ENCODE data around the gene RNF212B. TPM values are rescaled to one million over a fixed set of nuclear protein-coding genes. Genes with fewer than 3 reads are reported as not detected.
"Not testable (repeated sequence)": the region's sequence is repeated elsewhere in the genome, so short reads cannot be mapped to it uniquely, and the experiment has no call there.

The RNF212B gene
- total and polyA plus RNA-seq, 2 experiments from 2014 or later = not detected

DNA sequence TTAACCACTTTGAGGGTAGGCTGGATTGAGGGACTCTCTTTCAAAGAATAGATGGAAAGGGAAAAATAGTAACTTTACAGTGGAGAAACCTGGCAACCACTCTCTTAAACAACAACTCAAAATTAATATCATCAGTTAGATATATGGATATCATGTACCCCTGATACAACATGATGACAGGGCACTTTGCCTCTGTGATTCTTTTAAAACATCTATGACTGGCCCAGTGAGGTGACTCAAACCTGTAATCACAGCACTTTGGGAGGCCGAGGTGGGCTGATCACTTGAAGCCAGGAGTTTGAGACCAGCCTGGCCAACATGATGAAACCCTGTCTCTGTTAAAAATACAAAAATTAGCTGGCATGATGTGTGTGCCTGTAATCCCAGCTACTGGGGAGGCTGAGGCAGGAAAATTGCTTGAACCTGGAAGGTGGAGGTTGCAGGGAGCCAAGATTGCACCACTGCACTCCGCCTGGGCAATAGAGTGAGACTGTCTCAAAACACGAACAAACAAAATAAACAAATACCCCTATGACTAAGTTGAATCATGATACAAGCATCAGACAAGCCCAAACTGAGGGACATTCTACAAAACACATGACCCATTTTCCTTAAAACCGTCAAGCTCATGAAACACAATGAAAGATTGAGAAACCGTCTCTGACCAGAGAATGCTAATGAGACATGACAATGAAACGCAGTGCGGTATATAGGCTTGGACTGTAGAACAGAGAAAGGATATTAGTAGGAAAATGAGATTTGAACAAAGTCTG, 27.9 kb upstream of the RNF212B start:
- H3K9me3 ChIP-seq (ENCODE audit: low read depth) = no peaks in the 10 kb centered on the region
- H3K4me1 ChIP-seq (ENCODE audit: insufficient read depth) = no peaks in the 10 kb centered on the region
- no peaks in the 10 kb centered on the region for H4K20me1 ChIP-seq (ENCODE audit: insufficient read depth)
- no peaks in the 10 kb centered on the region for H3K9me2 ChIP-seq (ENCODE audit: insufficient read depth)
- TF ChIP-seq EZH2phosphoT487 (IDR thresholded peaks at IDR 0.05; ENCODE audit: insufficient read depth, low read depth) = no peak
- no peak for TF ChIP-seq EZH2 (IDR thresholded peaks at IDR 0.05; ENCODE audit: insufficient read depth, poor library complexity, severe bottlenecking)
- H3K36me3 ChIP-seq (ENCODE audit: low read depth) = no peaks in the 10 kb centered on the region
- H3K79me2 ChIP-seq (ENCODE audit: insufficient read depth) = no peaks in the 10 kb centered on the region
- no peak for DNase-seq
- H3K4me2 ChIP-seq (ENCODE audit: unreplicated experiment) = no peak overlapping the region
- no peak overlapping the region for H3K9ac ChIP-seq
- no peaks in the 10 kb centered on the region for H3F3A ChIP-seq (ENCODE audit: insufficient read depth)
- peaks cover 14% of the 10 kb centered on the region; the same call in 1 of the 2 replicates for H3K27me3 ChIP-seq (replicated peaks; ENCODE audit: insufficient read depth)
- no peak overlapping the region for H2AFZ ChIP-seq
- H3K4me3 ChIP-seq = no peak overlapping the region
- in situ Hi-C loops (cut with MboI) = no loop called here
- WGBS, 2 experiments (ENCODE audit: low coverage in 1 of 2, low lambda C conversion rate in 2 of 2, missing lambda C conversion rate in 2 of 2) = 82 to 86% methylated on average over 7 of the region's 7 CpGs
- H3K27ac ChIP-seq = no peak overlapping the region

DNA sequence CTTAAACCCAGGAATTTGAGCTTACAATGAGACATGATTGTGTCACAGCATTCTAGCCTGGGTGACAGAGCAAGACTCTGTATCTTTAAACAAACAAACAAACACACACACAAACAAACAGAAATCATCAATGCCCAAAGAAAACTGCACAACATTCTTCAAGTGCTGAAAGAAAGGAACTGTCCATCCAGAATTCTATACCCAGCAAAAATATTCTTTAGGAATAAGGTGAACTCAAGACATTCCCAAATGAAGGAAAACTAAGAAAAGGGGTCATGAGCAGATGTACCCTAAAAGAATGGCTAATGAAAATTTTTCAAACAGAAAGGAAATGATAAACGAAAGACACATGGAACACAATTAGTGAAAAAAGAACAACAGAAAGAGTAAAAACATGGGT, 22.3 kb upstream of the RNF212B start:
- Histone ChIP-seq H3K4me2 (ENCODE audit: unreplicated experiment) (no peak overlapping the region), H3K9me3 (ENCODE audit: low read depth) (no peaks in the 10 kb centered on the region), H2AFZ (no peak overlapping the region), H3K9ac (no peak overlapping the region), H3K4me3 (no peak overlapping the region), H3F3A (ENCODE audit: insufficient read depth) (no peaks in the 10 kb centered on the region), H3K4me1 (ENCODE audit: insufficient read depth) (no peaks in the 10 kb centered on the region), H3K36me3 (ENCODE audit: low read depth) (no peaks in the 10 kb centered on the region), H4K20me1 (ENCODE audit: insufficient read depth) (no peaks in the 10 kb centered on the region), H3K9me2 (ENCODE audit: insufficient read depth) (no peaks in the 10 kb centered on the region), H3K79me2 (ENCODE audit: insufficient read depth) (no peaks in the 10 kb centered on the region), H3K27me3 (replicated peaks; ENCODE audit: insufficient read depth) (peaks cover 11% of the 10 kb centered on the region), H3K27ac (no peak overlapping the region)
- no peak for DNase-seq
- TF ChIP-seq EZH2phosphoT487 (IDR thresholded peaks at IDR 0.05; ENCODE audit: insufficient read depth, low read depth) = no peak
- no peak for TF ChIP-seq EZH2 (IDR thresholded peaks at IDR 0.05; ENCODE audit: insufficient read depth, poor library complexity, severe bottlenecking)
- WGBS, 2 experiments (ENCODE audit: low coverage in 1 of 2, low lambda C conversion rate in 2 of 2, missing lambda C conversion rate in 2 of 2) = 24% methylated on average over 1 of the region's 1 CpG
- in situ Hi-C loops (cut with MboI) = no loop called here

DNA sequence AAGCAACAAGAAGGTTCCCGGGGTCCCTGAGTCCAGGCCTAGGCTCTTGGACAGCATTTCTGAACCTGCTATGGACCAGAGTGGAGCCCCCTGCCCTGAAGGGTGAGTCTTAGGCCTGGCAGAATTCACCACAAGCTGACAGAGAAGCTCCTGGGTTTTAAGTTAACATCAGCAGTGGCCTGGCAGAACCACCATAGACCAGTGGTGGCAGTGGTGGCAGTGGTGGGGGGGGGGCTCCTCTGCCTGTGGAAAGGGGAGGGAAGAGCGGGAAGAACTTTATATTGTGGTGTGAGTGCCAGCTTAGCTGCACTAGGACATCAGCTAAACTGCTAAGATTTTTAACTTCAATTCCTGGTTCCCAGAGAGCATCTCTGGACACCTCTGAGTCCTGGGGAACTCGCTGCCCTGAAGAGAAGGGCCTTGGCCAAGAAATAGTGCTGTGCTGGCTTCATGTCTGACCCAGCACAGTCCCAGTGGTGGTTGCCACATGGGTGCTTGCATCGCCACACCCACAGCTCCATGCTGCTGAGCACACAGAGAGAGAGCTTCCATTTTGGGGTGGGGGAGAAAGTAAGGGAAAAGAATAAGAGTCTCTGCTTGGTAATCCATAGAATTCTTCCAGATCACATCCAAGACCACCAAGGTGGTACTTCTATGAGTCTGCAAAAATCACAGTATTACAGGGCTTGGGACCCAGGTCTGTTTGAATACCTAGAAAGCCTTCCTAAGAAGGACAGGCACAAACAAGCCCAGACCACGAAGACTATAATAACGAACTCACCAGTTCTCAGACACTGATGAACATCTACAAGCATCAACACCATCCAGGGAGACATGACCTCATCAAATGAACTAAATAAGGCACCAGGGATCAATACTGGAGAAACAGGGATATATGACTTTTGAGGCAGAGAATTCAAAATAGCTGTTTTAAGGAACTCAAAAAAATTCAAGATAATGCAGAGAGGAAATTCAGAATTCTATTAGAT, 20.4 kb upstream of the RNF212B start:
- no peak overlapping the region for H3K4me2 ChIP-seq (ENCODE audit: unreplicated experiment)
- peaks cover 25% of the 10 kb centered on the region for H3K27me3 ChIP-seq (replicated peaks; ENCODE audit: insufficient read depth)
- H3K27ac ChIP-seq = no peak overlapping the region
- in situ Hi-C loops (cut with MboI) = no loop called here
- DNase-seq = no peak
- no peaks in the 10 kb centered on the region for H4K20me1 ChIP-seq (ENCODE audit: insufficient read depth)
- TF ChIP-seq EZH2 (IDR thresholded peaks at IDR 0.05; ENCODE audit: insufficient read depth, poor library complexity, severe bottlenecking) (no peak), EZH2phosphoT487 (IDR thresholded peaks at IDR 0.05; ENCODE audit: insufficient read depth, low read depth) (no peak)
- H3F3A ChIP-seq (ENCODE audit: insufficient read depth) = no peaks in the 10 kb centered on the region
- no peak overlapping the region for H3K9ac ChIP-seq
- no peaks in the 10 kb centered on the region for H3K36me3 ChIP-seq (ENCODE audit: low read depth)
- WGBS, 2 experiments (ENCODE audit: low coverage in 1 of 2, low lambda C conversion rate in 2 of 2, missing lambda C conversion rate in 2 of 2) = 67 to 71% methylated on average over 6 of the region's 6 CpGs
- no peak overlapping the region for H3K4me3 ChIP-seq
- H3K9me2 ChIP-seq (ENCODE audit: insufficient read depth) = no peaks in the 10 kb centered on the region
- H3K79me2 ChIP-seq (ENCODE audit: insufficient read depth) = no peaks in the 10 kb centered on the region
- H3K9me3 ChIP-seq (ENCODE audit: low read depth) = no peaks in the 10 kb centered on the region
- H3K4me1 ChIP-seq (ENCODE audit: insufficient read depth) = no peaks in the 10 kb centered on the region
- H2AFZ ChIP-seq = no peak overlapping the region

DNA sequence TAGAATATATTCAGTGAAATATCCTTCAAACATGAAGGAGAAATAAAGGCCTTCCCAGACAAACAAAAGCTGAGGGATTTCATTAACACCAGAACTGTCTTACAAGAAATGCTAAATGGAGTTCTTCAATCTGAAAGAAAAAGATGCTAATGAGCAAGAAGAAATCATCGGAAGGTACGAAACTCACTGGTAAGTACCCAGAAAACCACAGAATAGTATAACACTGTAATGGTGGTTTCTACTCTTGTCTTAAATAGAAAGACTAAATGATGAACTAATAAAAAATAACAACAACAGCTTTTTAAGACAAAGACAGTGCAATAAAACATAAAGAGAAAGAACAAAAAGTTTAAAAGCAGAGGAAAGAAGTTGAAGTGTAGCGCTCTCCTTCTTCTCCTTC, 18.7 kb upstream of the RNF212B start:
- no peak overlapping the region for H2AFZ ChIP-seq
- H3K9ac ChIP-seq = no peak overlapping the region
- H3K9me2 ChIP-seq (ENCODE audit: insufficient read depth) = no peaks in the 10 kb centered on the region
- no peak overlapping the region for H3K4me3 ChIP-seq
- no peak overlapping the region for H3K4me2 ChIP-seq (ENCODE audit: unreplicated experiment)
- H3K79me2 ChIP-seq (ENCODE audit: insufficient read depth) = no peaks in the 10 kb centered on the region
- no peaks in the 10 kb centered on the region for H3K9me3 ChIP-seq (ENCODE audit: low read depth)
- H3F3A ChIP-seq (ENCODE audit: insufficient read depth) = no peaks in the 10 kb centered on the region
- no peaks in the 10 kb centered on the region for H4K20me1 ChIP-seq (ENCODE audit: insufficient read depth)
- H3K4me1 ChIP-seq (ENCODE audit: insufficient read depth) = no peaks in the 10 kb centered on the region
- H3K27ac ChIP-seq = no peak overlapping the region
- no peaks in the 10 kb centered on the region for H3K36me3 ChIP-seq (ENCODE audit: low read depth)
- H3K27me3 ChIP-seq (replicated peaks; ENCODE audit: insufficient read depth) = peaks cover 25% of the 10 kb centered on the region
- 93 to 97% methylated on average over 3 of the region's 3 CpGs for WGBS, 2 experiments (ENCODE audit: low coverage in 1 of 2, low lambda C conversion rate in 2 of 2, missing lambda C conversion rate in 2 of 2)
- TF ChIP-seq EZH2 (IDR thresholded peaks at IDR 0.05; ENCODE audit: insufficient read depth, poor library complexity, severe bottlenecking) (no peak), EZH2phosphoT487 (IDR thresholded peaks at IDR 0.05; ENCODE audit: insufficient read depth, low read depth) (no peak)
- in situ Hi-C loops (cut with MboI) = no loop called here
- no peak for DNase-seq

DNA sequence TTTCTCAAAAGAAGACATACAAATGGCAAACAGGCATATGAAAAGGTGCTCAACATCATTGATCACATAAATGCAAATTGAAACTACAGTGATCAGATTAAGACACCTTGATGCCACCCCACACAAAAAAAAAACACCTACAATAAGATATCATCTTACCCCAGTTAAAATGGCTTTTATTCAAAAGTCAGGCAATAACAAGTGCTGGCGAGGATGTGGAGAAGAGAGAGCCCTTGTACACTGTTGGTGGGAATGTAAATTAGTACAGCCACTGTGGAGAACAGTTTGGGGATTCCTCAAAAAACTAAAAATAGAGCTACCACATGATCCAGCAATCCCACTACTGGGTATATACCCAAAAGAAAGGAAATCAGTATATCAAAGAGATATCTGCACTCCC, 12.8 kb upstream of the RNF212B start:
- DNase-seq; H3K79me2 ChIP-seq (ENCODE audit: insufficient read depth); H4K20me1 ChIP-seq (ENCODE audit: insufficient read depth); H3K4me1 ChIP-seq (ENCODE audit: insufficient read depth); H3F3A ChIP-seq (ENCODE audit: insufficient read depth); H3K36me3 ChIP-seq (ENCODE audit: low read depth); H3K9me2 ChIP-seq (ENCODE audit: insufficient read depth); in situ Hi-C loops (cut with MboI); H3K4me3 ChIP-seq; H3K27ac ChIP-seq; H3K9ac ChIP-seq; H2AFZ ChIP-seq; H3K9me3 ChIP-seq (ENCODE audit: low read depth); H3K4me2 ChIP-seq (ENCODE audit: unreplicated experiment): not testable (repeated sequence)
- 3 to 4% methylated on average over 1 of the region's 1 CpG for WGBS, 2 experiments (ENCODE audit: low coverage in 1 of 2, low lambda C conversion rate in 2 of 2, missing lambda C conversion rate in 2 of 2)
- peaks cover 18% of the 10 kb centered on the region for H3K27me3 ChIP-seq (replicated peaks; ENCODE audit: insufficient read depth)
